Body of pancreas (tissue), 4 donors: ENCODE results near the gene COQ10B. TPM values are rescaled to one million over a fixed set of nuclear protein-coding genes. Genes with fewer than 3 reads are reported as not detected.

Experiments used
- ATAC-seq: fragments of 150-250 bp; one replicate; pipeline ENCODE4 v1.9.1; 2016
- DNase-seq, 4 donors: peaks; one replicate each; pipeline ENCODE4 v3.0.0-alpha.2; 2019
- H3K27ac ChIP-seq, 4 donors: fragments of 200-600 bp; sonication (generic); 1 replicate in 3 of 4; 2 replicates in 1 of 4; pipeline versions ENCODE4 v1.5.1 to v1.6.1; 2016 to 2019; ENCODE audit warnings: mild to moderate bottlenecking in 1 of 4, mixed read lengths in 1 of 4, moderate library complexity in 1 of 4
- H3K27me3 ChIP-seq, 2 donors: fragments of 200-600 bp; sonication (generic); one replicate each; pipeline ENCODE4 v1.6.0; 2016; ENCODE audit warnings: mild to moderate bottlenecking in 1 of 2
- H3K36me3 ChIP-seq, 2 donors: fragments of 200-600 bp; sonication (generic); replicated peaks in 1 of 2; 2 replicates each; pipeline ENCODE4 v1.5.1; 2016; ENCODE audit warnings: low read depth in 2 of 2; ENCODE audit not compliant: insufficient read depth in 1 of 2
- H3K4me1 ChIP-seq: fragments of 200-600 bp; sonication (generic); one replicate; pipeline ENCODE4 v1.6.0; 2016
- H3K4me3 ChIP-seq, 2 donors: fragments of 200-600 bp; sonication (generic); 1 replicate in 1 of 2; 2 replicates in 1 of 2; pipeline ENCODE4 v1.5.1; 2016 to 2019
- H3K9me3 ChIP-seq, 3 donors: fragments of 200-600 bp; sonication (generic); 1 replicate in 2 of 3; 2 replicates in 1 of 3; pipeline ENCODE4 v1.5.1; 2016
- POLR2A ChIP-seq, 3 donors: fragments of 450-650 bp; IDR thresholded peaks; one replicate each; pipeline ENCODE4 v1.6.1; 2016; ENCODE audit warnings: antibody characterized with exemption in 3 of 3, mild to moderate bottlenecking in 2 of 3
- WGBS, 2 donors: methylation state at CpG; one replicate each; pipeline ENCODE4 v1.1.5; 2017; 5-methylcytosine and 5-hydroxymethylcytosine counted together
- intact Hi-C: fragments of 100-400 bp; cut with DNase I; formaldehyde crosslinking; loops from one replicate; pipeline ENCODE4 v1.15.1; 2023
- small RNA-seq: library from RNA; depleted of rRNA; stranded (forward); fragments of <200 nt; gene quantifications from one replicate; pipeline ENCODE3, GENCODE V24; 2016
- total RNA-seq, 2 donors: library from RNA; depleted of rRNA; stranded (reverse); fragments of >200 nt; gene quantifications; one replicate each; pipeline ENCODE4 v1.1.0, GENCODE V29; 2016
- TF ChIP-seq, protein P1 (sequence below), 7 experiments: fragments of 450-650 bp in 4 of 7; fragments of 200-600 bp in 3 of 7; sonication (generic) in 3 of 7; IDR thresholded peaks; one replicate each; pipeline ENCODE4 v1.5.1; 2016 to 2019; ENCODE audit warnings: antibody characterized with exemption in 7 of 7

Gene COQ10B
- total RNA-seq, 2 donors from 2014 or later: 5.3 to 9.6 TPM

DNA sequence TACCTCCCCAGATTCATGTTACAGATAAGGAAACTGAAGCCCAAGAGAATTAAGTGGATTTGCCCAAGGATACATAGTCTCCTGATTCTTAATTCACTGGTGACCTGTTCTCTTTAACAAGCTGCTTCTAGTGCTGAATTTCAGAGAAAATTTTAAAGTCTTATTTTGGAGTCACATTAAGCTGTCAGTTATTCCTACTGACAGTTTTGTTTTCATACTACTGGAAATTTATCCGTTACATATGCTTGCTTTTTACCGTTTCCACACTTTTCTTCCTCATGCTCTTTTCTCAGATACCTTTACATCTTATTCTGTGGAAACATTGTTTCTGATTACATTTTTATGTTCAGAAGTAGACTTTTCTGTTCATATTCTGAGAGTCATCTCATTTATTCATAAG lies 63.8 kb downstream of the COQ10B start:
- 12 to 24% methylated on average over 2 of the region's 2 CpGs for WGBS, 2 donors

More for the DNA sequence above, 63.8 kb downstream of the COQ10B start:
- no peak for TF ChIP-seq POLR2A (IDR thresholded peaks at IDR 0.05)
- TF ChIP-seq, protein P1, sequence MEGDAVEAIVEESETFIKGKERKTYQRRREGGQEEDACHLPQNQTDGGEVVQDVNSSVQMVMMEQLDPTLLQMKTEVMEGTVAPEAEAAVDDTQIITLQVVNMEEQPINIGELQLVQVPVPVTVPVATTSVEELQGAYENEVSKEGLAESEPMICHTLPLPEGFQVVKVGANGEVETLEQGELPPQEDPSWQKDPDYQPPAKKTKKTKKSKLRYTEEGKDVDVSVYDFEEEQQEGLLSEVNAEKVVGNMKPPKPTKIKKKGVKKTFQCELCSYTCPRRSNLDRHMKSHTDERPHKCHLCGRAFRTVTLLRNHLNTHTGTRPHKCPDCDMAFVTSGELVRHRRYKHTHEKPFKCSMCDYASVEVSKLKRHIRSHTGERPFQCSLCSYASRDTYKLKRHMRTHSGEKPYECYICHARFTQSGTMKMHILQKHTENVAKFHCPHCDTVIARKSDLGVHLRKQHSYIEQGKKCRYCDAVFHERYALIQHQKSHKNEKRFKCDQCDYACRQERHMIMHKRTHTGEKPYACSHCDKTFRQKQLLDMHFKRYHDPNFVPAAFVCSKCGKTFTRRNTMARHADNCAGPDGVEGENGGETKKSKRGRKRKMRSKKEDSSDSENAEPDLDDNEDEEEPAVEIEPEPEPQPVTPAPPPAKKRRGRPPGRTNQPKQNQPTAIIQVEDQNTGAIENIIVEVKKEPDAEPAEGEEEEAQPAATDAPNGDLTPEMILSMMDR (IDR thresholded peaks at IDR 0.05): no peak
- Histone ChIP-seq H3K36me3 (no peaks in the 10 kb centered on the region), H3K4me3 (peak overlapping the region in 1 of 2 donors; percentile 87), H3K27me3 (no peaks in the 10 kb centered on the region), H3K27ac (peak overlapping the region in 1 of 4 donors; percentile 89), H3K4me1 (peaks cover 15% of the 10 kb centered on the region), H3K9me3 (no peaks in the 10 kb centered on the region)
- DNase-seq (no peak), ATAC-seq (no peak)
- intact Hi-C loops: no loop called here

Small RNA genes within 50 kb of the gene (small RNA-seq; reads per million reads assigned to genes)
- gene RF00394: not detected
- gene RNU6-1029P: not detected

Other genes with a start within 250 kb of the COQ10B start
- 10 to 100 TPM; 12.2 TPM for gene ANKRD44, start 142.8 kb upstream of the COQ10B start, total RNA-seq
- 100 to 1,000 TPM; 361 to 396 TPM for gene SF3B1, start 18.5 kb upstream of the COQ10B start, total RNA-seq
- gene HSPD1, start 46.3 kb downstream of the COQ10B start, total RNA-seq: 100 to 1,000 TPM in 1 of 2 donors, 10 to 100 TPM in 1; 81.4 to 117 TPM
- 10 to 100 TPM; 40.2 to 99.5 TPM for gene HSPE1, start 46.8 kb downstream of the COQ10B start, total RNA-seq
- 10 to 100 TPM in 1 of 2 donors, 1 to 10 TPM in 1; 5.3 to 16.1 TPM for gene MOB4, start 62.5 kb downstream of the COQ10B start, total RNA-seq
- 10 to 100 TPM in 1 of 2 donors, 1 to 10 TPM in 1; 1.3 to 11.9 TPM for gene RFTN2, start 222.0 kb downstream of the COQ10B start, total RNA-seq